8988T (cell line): ENCODE results near the gene MYH8.
A peak's percentile ranks its signal among the peaks of the same experiment; 100 is the strongest.

Source experiments
- DNase-seq: peaks from one replicate; pipeline ENCODE4 v3.0.0; 2011

The MYH8 gene

DNA sequence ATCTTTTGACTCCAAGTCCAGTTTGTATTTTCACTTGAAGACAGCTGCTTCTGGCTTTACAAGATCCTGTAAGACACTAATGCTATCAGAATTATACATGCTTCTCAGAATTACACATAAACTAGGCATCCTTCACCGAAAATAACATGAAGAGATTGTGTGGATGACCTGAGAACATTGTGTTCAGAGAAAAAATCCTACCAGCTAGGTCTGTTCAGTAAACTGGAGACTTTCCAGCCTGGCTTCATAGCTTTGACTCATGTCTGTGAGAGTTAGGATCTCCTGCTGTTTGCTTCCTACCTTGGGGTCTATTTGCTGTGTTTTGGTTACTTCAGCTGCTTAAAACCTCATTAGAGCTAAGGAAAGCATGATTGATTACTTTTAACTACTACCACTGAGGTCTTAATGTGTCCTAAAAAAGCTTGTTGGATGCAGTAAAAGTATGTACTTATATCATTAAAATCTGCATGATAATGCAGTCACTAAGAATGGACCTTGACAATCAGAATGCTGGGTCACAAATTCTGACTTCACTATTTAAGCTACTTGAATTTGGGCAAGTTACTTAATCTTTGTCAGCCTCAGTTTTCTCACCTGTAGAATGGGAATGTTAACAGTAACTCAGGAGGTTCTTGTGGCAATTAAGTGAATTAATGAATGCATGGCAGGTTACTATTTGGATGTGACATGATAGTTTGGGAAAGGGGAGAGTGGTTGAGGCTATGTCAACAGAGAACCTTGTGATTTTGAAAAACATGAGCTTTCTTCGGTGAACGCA lies 40.9 kb downstream of the MYH8 start:
- no peak for DNase-seq

DNA sequence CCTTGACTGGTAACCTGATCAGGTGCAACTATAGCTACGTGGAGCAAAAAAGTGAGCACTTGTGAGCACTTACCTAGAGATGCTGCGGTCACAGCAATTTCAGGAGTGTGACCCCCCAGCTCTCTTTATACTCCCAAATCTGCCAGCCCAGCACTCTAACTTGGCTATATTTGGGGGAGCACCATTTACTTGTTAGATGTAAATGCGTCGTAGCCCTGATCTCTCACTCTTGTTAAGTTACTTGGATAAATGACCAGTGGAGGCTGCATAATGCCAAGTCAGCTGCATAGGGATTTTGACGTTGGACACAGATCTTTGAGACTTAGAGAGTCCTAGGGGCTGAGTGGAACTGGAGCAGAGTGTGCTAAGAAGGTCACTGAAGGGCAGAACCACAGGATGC lies 48.8 kb downstream of the MYH8 start, which contains the start of gene MYH13:
TSS of gene MYH13 (minus strand) at position 101 of the 400 bp plus-strand sequence. CDS start 8,476 bp downstream, outside the sequence.
- no peak for DNase-seq

GRCh38 chr17:10370016-10370608 lies 51.6 kb downstream of the MYH8 start:
- no peak for DNase-seq

- no peak for DNase-seq
Observed at GRCh38 chr17:10369239-10369638, 52.5 kb downstream of the MYH8 start.

DNA sequence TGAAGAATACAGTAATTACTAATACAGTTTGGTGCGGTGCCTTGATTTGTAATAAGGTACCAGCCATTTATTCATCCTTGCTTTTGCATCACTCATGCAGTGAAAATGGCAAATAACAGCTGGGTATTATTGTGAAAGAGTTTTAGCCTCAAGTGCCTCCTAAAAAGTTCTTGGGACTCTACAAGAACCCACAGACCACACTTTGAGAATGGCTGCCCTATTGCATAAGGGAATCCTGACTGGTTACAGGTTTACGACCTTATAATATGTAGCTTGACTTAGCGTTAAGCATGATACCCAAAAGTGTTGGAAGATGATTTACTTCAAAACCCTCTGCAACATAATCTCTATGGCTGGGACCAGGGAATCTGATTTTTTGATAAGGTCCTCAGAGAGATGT lies 53.2 kb downstream of the MYH8 start:
- DNase-seq = no peak

GRCh38 chr17:10360578-10360977 lies 61.2 kb downstream of the MYH8 start:
- no peak for DNase-seq

GRCh38 chr17:10357768-10358167 lies 64.0 kb downstream of the MYH8 start:
- peak; percentile 25 for DNase-seq

GRCh38 chr17:10354651-10355050 lies 67.1 kb downstream of the MYH8 start:
- no peak for DNase-seq

DNA sequence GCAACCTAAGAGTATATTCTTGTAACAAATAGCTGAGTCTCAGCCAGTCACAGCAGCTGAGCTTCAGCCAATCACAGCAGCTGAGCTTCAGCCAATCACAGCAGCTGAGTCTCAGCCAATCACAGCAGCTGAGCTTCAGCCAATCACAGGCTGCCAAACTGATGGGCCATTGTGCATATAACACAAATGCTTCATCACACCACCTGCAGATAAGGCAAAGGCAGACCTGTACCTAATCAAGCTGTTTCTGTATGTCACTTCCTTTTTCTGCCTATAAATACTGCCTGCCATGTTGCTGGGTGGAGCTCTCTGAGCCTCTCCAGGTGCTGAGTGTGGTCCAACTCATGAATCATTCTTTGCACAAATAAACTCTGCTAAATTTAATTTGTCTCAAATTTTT lies 68.9 kb downstream of the MYH8 start:
- DNase-seq = no peak

GRCh38 chr17:10349403-10349802 lies 72.3 kb downstream of the MYH8 start:
- no peak for DNase-seq

DNA sequence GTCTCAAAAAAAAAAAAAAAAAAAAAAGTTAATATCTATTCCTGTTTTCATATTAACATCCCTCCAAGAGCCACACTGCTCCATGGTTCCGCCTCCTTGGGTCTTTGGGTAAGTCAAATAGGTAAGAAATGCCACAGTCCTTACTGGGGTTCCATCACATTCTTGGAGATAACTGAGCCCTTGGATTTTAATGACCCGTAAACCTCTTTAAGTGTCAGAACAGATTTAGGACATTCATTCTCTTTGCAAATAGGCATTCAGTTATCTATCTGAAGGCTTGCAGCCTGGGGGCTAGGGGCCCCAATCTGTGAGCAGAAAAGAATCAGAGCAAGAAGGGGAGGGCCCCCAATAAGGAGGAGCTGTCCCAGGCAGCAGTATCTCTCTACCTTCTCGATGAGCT lies 76.9 kb downstream of the MYH8 start:
- DNase-seq = no peak
